Mucosa of descending colon (tissue), 3 donors: Measurements from ENCODE around the gene FBP2. TPM values are rescaled to one million over a fixed set of nuclear protein-coding genes. Genes with fewer than 3 reads are reported as not detected.

Source experiments
- ATAC-seq: fragments of 200-7000 bp; cut with Tn5 transposase; one replicate; pipeline ENCODE4 v1.9.1; 2020; ENCODE audit warnings: mild to moderate bottlenecking, moderate library complexity
- DNase-seq, 3 donors: peaks; one replicate each; pipeline ENCODE4 v3.0.0-alpha.2; 2020
- H3K36me3 ChIP-seq: fragments of 200-600 bp; one replicate; pipeline ENCODE4 v1.8.0; 2021; ENCODE audit warnings: low read depth, mild to moderate bottlenecking
- H3K4me1 ChIP-seq: fragments of 200-600 bp; one replicate; pipeline ENCODE4 v1.8.0; 2021; ENCODE audit warnings: low read depth, mild to moderate bottlenecking
- H3K4me3 ChIP-seq: fragments of 200-600 bp; one replicate; pipeline ENCODE4 v1.8.0; 2021; ENCODE audit warnings: mild to moderate bottlenecking
- H3K9me3 ChIP-seq: fragments of 200-600 bp; one replicate; pipeline ENCODE4 v1.8.0; 2021; ENCODE audit warnings: mild to moderate bottlenecking
- intact Hi-C, 2 donors: fragments of 100-400 bp; cut with DNase I in 1 of 2; cut with micrococcal nuclease in 1 of 2; formaldehyde crosslinking; loops; one replicate each; pipeline versions ENCODE4 v1.11.0 to v1.11.1; 2022; cut with DNase I, micrococcal nuclease
- total RNA-seq, 3 donors: library from RNA; stranded (reverse); fragmentation: NEBNext Ultra II Directional in 2 of 3; extraction: Animal tissue kit (Norgen Biotek cat#: 25700) in 2 of 3; gene quantifications; one replicate each; pipeline versions ENCODE4 v1.2.1 to v1.2.4, GENCODE V29; 2021 to 2023
- TF ChIP-seq, protein P1 (sequence below): fragments of 200-600 bp; IDR thresholded peaks from one replicate; pipeline ENCODE4 v1.8.0; 2022; ENCODE audit warnings: antibody characterized with exemption, mild to moderate bottlenecking
- donor health status: DM: no; HTN: no; CAD: no; lungs with moderate emphysema.
- donor health status: DM: no; HTN: no; CAD: no.
- donor health status: DM: no; HTN: yes; CAD: no.

FBP2 gene
- total RNA-seq, 3 donors from 2014 or later: not detected

DNA sequence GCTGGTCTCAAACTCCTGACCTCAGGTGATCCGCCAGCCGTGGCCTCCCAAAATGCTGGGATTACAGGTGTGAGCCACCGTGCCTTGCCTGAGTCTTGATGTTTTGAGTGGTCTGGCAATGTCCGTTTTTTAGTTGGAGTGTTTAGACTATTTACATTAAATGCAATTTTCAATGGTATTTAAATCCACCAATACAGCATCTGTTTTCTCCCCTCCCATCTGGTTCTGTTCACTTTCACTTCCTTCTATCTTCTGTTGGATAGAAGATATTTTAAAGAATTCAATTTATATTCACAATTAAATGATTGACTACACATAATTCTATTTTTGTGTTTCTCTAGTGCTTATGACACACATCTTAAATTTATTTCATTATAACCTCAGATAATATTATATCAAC, 64.7 kb downstream of the FBP2 start:
- TF ChIP-seq, protein P1, sequence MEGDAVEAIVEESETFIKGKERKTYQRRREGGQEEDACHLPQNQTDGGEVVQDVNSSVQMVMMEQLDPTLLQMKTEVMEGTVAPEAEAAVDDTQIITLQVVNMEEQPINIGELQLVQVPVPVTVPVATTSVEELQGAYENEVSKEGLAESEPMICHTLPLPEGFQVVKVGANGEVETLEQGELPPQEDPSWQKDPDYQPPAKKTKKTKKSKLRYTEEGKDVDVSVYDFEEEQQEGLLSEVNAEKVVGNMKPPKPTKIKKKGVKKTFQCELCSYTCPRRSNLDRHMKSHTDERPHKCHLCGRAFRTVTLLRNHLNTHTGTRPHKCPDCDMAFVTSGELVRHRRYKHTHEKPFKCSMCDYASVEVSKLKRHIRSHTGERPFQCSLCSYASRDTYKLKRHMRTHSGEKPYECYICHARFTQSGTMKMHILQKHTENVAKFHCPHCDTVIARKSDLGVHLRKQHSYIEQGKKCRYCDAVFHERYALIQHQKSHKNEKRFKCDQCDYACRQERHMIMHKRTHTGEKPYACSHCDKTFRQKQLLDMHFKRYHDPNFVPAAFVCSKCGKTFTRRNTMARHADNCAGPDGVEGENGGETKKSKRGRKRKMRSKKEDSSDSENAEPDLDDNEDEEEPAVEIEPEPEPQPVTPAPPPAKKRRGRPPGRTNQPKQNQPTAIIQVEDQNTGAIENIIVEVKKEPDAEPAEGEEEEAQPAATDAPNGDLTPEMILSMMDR: no peak
- no peaks in the 10 kb centered on the region for H3K9me3 ChIP-seq
- ATAC-seq: no peak
- intact Hi-C loops: no loop called here
- H3K36me3 ChIP-seq: no peaks in the 10 kb centered on the region
- H3K4me1 ChIP-seq: peaks cover 6% of the 10 kb centered on the region
- no peak overlapping the region for H3K4me3 ChIP-seq
- DNase-seq: no peak

- no peaks in the 10 kb centered on the region for H3K9me3 ChIP-seq
- TF ChIP-seq, protein P1: no peak
- H3K4me1 ChIP-seq: no peaks in the 10 kb centered on the region
- ATAC-seq (no peak), DNase-seq (no peak)
- H3K36me3 ChIP-seq: no peaks in the 10 kb centered on the region
- intact Hi-C loops: no loop called here
- H3K4me3 ChIP-seq: no peak overlapping the region
These were observed 66.7 kb downstream of the FBP2 start for GRCh38 chr9:94526951-94527350.

DNA sequence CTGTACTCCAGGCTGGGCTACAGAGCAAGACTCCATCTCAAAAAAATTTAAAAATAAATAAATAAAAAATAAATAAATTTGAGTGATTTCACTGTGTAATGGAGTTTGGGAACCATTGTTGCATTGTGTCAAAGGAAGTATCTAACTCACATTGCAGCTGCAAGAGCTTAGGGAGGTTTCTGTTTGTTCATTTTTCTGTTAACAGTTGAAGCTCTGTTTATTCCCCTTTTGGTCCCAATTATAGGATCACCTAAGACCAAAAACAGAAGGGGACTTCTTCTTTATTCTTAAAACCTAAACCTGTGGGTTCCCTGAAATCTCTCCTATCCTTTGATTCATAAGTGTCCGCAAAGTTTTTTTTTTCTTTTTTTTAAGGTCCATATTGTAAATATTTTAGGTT, 67.4 kb downstream of the FBP2 start:
- H3K9me3 ChIP-seq: no peaks in the 10 kb centered on the region
- no peaks in the 10 kb centered on the region for H3K36me3 ChIP-seq
- no peaks in the 10 kb centered on the region for H3K4me1 ChIP-seq
- intact Hi-C loops: no loop called here
- DNase-seq (no peak), ATAC-seq (no peak)
- no peak overlapping the region for H3K4me3 ChIP-seq
- TF ChIP-seq, protein P1: no peak

- Histone ChIP-seq H3K36me3 (no peaks in the 10 kb centered on the region), H3K4me1 (no peaks in the 10 kb centered on the region), H3K9me3 (no peaks in the 10 kb centered on the region), H3K4me3 (no peak overlapping the region)
- intact Hi-C loops: no loop called here
- TF ChIP-seq, protein P1: no peak
- DNase-seq (no peak), ATAC-seq (no peak)
These were observed 68.1 kb downstream of the FBP2 start for GRCh38 chr9:94525396-94526035.

GRCh38 chr9:94517254-94517653, 76.4 kb downstream of the FBP2 start:
- TF ChIP-seq, protein P1: no peak
- Histone ChIP-seq H3K36me3 (no peaks in the 10 kb centered on the region), H3K4me3 (no peak overlapping the region), H3K4me1 (no peaks in the 10 kb centered on the region), H3K9me3 (no peaks in the 10 kb centered on the region)
- ATAC-seq (no peak), DNase-seq (no peak)
- intact Hi-C loops: no loop called here

DNA sequence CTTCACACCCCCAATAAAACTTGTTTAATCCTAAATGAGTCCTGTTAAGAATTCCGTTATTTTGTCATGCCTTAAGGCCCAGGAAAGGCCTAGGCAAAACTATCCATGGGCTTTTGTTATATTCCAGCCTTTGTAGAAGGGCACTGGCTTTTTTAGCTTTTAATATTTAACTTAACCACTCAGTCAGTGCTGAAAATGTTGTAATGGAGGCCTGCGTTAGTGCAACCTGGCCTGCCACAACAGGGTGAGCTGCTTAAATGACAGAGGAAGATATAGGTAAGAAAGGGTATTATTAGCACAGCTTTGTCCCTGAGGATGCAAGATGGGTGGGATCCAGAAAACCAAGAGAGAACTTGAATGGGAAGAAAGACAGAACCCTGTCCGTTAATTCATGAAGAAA, 78.9 kb downstream of the FBP2 start:
- intact Hi-C loops: no loop called here
- no peaks in the 10 kb centered on the region for H3K36me3 ChIP-seq
- TF ChIP-seq, protein P1: no peak
- H3K4me1 ChIP-seq: no peaks in the 10 kb centered on the region
- no peaks in the 10 kb centered on the region for H3K9me3 ChIP-seq
- DNase-seq: no peak
- ATAC-seq: no peak
- H3K4me3 ChIP-seq: no peak overlapping the region
